EH (cell line): ENCODE measurements around the gene MAP4.

Experiments used
- DNase-seq: peaks from one replicate; pipeline ENCODE4 v3.0.0-alpha.2; 2015; ENCODE audit warnings: low read depth

Gene MAP4

DNA sequence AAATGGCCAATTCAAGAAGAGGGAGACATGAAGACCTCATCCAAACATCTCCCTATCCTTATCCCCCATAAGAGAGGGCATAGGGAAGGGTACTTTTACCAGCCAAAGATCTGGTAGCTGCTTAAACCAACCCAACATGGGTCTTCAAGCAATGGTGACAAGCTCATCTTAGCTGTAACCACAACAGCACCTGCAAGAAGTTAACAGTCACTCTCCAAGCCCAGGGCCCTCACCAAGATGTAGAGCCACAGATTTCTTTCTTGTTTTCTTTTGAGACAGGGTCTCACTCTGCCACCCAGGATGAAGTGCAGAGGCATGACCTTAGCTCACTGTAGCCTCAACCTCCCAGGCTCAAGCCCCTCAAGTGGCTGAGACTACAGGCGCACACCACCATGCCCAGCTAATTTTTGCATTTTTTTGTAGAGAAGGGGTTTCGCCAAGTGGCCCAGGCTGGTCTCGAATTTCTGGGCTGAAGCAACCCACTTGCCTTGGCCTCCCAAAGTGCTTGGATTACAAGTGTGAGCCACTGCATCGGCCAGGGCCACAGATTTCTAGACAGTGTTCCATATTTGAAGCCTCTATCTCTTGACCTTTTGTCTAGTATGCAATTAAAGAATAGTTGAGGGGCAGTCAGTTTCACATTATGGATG is 156.1 kb downstream of the MAP4 start:
- DNase-seq = no peak

- no peak for DNase-seq
These were observed 159.1 kb downstream of the MAP4 start for GRCh38 chr3:47857151-47857550.

GRCh38 chr3:47856669-47857068 is 159.5 kb downstream of the MAP4 start:
- DNase-seq = no peak

GRCh38 chr3:47855461-47856383 is 160.5 kb downstream of the MAP4 start:
- DNase-seq = no peak

GRCh38 chr3:47854720-47855455 is 161.3 kb downstream of the MAP4 start:
- no peak for DNase-seq

- DNase-seq = no peak
These were observed 161.9 kb downstream of the MAP4 start for GRCh38 chr3:47854267-47854666.

DNA sequence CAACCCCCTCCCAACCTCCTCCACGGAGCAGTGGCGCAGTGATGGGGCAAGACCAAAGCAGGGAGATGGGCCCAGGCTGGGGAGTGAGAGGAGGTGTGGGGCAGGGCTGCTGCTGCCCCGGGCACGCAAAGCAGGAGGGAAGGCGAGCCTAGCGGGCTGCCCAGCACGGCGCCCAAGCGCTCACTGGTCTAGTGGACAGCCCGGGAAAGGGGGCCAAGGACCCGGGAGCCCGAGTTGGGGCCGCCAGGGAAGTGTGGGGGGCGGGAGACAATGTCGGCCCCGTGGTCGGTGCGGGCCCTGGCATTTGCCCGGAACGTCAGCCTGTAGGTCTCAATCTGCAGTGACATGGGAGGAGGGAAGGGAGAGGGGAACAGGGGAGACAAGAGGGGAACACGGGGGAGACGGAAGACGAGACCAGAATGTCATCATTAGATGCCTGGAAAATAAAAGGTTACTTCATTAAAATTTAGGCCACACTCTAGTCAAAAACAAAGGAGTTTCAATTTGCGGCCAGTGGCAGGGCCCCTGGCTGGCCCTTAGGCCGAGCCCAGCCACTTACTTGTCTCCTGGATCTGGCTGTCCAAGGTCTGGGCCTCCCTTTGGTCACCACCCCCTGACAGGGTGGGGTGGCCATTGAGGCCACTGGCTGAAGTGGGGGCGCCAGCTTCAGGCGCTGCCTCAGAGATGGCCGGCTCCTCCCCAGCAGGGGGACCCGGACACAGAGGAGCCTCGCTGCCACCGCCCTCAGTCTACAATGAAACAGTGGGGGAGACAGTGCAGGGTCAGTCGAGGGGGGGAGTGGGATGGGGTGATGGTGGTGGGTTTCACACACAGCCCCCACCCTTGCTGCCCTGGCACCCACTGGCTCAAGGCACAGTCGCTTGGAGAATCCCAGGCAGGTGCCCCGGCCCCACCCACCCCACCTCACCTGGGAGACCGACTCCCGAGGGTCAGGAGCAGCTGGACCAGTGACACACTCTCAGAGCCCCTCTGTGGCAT is 163.3 kb downstream of the MAP4 start:
- no peak for DNase-seq

DNA sequence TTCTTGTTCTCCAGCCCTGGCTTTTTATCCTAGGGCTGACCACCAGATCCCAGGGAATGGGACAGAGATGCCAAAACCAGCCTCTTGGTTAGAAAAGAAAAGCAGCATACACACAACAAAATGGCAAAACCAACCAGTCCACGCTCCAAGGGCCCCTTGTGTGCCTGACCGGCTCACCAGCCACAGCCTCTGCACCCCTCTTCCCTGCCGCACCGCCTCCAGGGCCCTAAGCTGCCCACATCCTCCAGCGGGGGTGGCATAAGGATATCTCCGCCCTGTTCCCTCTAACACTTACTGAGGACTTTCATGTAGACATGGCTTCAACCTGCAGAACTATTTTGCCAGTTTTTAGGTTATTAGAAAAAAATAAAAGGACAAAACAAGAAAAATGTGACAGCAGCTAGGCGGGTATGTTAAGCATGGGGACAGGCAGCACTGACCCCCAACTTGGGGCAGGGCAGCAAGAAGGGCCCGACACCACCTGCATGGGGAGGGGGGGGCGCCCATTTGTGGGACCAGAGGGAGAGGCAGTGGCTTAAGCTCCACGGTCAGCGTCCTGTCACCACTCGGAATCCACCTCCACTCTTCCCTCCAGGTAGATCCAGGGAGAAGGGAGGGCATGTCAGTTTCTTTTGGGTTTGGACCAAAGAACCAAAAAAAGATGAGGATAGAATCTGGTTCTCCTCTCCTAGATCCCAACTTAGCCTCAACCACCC is 164.2 kb downstream of the MAP4 start:
- DNase-seq = no peak

GRCh38 chr3:47850564-47851410 is 165.4 kb downstream of the MAP4 start:
- DNase-seq = no peak

GRCh38 chr3:47849699-47850563 is 166.3 kb downstream of the MAP4 start:
- DNase-seq = peak; percentile 49

DNA sequence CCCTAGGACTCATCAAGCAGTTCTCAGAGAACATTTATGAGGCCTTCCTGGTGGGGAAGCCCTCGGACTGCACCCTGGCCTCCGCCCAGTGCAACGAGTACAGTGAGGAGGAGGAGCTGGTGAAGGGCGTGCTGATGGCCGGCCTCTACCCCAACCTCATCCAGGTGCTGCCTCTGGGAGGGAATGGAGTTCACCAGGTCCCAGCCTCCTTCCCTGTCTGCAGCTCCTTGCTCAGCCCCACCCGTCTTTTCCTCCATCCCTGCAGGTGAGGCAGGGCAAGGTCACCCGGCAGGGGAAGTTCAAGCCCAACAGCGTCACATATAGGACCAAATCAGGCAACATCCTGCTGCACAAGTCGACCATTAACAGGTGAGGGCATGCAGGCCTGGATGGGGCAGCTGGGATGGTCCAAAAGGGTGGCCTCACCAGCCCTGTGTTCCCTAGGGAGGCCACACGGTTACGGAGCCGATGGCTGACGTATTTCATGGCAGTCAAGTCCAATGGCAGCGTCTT is 167.0 kb downstream of the MAP4 start:
- no peak for DNase-seq

GRCh38 chr3:47848599-47849117 is 167.6 kb downstream of the MAP4 start:
- DNase-seq = no peak

DNA sequence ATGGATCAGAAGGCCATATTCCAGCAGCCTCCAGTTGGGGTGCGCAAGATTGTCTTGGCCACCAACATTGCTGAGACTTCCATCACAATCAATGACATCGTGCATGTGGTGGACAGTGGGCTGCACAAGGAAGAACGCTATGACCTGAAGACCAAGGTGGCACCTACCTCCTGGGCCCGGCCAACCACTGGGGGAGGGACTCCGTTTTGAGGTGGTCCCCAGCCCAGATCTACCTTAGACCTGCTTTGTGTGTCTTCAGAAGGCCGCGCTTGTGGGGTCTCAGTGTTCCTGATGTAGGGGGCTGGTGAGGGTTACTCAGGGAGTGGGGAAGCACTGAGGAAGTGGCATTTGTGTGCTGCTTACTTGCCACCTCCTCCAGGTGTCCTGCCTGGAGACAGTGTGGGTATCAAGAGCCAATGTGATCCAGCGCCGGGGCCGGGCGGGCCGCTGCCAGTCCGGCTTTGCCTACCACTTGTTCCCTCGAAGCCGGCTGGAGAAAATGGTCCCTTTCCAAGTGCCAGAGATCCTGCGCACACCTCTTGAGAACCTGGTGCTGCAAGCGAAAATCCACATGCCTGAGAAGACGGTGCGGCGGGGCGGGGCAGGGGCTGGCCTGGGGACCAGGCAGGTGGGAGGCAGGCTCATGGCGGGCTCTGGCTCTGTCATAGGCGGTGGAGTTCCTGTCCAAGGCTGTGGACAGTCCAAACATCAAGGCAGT is 168.3 kb downstream of the MAP4 start:
- DNase-seq = no peak

GRCh38 chr3:47847260-47847659 is 169.0 kb downstream of the MAP4 start:
- no peak for DNase-seq

DNA sequence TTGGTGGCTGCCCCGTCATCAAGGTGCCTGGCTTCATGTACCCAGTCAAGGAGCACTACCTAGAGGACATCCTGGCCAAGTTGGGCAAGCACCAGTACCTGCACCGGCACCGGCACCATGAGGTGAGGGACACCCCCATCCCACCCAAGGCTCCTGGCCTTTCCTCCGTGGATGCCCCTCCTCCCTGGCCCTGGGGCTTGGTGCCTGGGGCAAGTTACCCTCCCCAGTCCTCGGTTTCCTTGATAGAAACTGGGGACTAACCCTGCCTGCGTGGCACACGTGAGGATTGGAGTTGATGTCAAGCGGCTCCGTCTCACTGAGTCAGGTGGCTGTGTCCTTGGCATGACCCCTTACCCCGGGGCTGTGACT is 169.4 kb downstream of the MAP4 start:
- no peak for DNase-seq

DNA sequence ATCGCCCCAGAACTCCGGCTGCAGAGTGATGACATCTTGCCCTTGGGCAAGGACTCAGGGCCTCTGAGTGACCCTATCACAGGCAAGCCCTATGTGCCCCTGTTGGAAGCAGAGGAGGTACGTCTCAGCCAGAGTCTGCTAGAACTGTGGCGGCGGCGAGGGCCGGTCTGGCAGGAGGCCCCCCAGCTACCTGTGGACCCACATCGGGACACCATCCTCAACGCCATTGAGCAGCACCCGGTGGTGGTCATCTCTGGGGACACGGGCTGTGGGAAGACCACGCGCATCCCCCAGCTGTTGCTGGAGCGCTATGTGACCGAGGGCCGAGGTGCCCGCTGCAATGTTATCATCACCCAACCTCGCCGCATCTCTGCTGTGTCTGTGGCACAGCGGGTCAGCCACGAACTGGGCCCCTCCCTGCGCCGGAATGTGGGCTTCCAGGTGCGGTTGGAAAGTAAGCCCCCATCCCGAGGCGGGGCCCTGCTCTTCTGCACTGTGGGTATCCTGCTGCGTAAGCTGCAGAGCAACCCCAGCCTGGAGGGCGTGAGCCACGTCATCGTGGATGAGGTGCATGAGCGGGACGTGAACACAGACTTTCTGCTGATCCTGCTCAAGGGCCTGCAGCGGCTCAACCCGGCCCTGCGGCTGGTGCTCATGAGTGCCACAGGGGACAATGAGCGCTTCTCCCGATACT is 169.9 kb downstream of the MAP4 start:
- DNase-seq = no peak

GRCh38 chr3:47841786-47842349 is 174.3 kb downstream of the MAP4 start:
- no peak for DNase-seq
